GF-D8 (cell line): Measurements from ENCODE around the gene RFNG.

Experiments
- DNase-seq: peaks from one replicate; lab custom pipeline; 2025; lab: John Stamatoyannopoulos, UW

The RFNG gene, protein sequence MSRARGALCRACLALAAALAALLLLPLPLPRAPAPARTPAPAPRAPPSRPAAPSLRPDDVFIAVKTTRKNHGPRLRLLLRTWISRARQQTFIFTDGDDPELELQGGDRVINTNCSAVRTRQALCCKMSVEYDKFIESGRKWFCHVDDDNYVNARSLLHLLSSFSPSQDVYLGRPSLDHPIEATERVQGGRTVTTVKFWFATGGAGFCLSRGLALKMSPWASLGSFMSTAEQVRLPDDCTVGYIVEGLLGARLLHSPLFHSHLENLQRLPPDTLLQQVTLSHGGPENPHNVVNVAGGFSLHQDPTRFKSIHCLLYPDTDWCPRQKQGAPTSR

GRCh38 chr17:82051776-82052637 is at the start of gene RFNG, which contains the start of gene GPS1:
TSS of gene RFNG (minus strand) at chr17:82051811. CDS start at chr17:82051766, 45 bp downstream.
TSS of gene GPS1 (plus strand) at chr17:82051898. CDS start at chr17:82051932, 34 bp downstream.
- DNase-seq: no peak

DNA sequence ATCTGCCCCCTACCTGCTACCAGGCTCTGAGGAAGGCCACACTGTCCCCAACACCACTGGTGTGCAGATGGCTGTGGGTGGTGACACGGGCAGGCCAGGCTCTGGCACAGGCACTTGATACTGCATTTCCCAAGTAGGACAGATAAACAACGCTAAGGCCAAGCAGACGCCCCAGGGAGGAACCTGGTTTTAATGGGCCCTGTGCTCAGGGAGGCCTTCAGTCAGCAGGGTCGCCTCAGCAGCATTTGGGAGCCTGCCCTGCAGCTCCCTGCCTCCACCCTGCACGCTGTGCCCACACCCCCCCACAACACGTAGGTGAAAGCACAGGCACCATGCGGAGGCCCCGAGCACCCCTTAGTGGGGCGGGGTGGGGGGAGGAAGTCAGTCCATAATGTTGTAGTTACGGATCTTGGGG is 49.7 kb upstream of the RFNG start:
- no peak for DNase-seq

DNA sequence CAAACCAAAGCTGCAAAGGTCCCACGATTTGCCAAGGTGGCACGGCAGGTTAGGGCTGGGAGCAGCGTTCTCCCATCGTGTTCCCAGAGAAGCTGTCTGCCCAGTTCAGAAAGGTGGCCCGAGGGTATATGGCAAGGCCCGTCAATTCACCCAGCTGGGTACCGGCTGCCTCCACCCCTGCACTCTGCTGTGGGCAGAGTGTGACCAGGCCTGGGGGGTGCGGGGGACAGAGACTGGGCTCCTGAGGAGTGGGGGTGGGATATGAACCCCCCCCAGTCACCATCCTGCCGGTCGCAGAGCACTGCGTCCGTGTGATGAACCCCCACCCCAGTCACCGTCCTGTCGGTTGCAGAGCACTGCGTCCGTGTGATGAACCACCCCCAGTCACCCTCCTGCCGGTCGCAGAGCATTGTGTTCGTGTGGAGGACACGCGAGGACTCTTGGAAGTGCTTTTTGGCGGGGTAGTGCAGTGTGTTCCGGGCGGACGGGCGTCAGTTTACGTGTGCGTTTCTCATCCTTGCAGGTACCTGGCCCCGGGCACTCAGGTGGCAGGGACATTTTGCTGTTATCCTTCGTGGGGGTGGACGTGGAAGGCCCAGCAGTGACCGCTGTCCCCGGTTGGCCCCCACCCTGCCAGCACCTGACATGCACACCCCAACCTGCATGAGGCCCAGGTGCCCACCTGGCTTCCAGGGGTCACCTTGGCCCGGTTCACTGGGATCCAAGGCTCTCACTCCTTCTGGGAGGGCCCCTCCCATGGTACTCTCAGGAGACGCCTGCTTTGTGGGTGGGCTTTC is 49.1 kb upstream of the RFNG start:
- no peak for DNase-seq

DNA sequence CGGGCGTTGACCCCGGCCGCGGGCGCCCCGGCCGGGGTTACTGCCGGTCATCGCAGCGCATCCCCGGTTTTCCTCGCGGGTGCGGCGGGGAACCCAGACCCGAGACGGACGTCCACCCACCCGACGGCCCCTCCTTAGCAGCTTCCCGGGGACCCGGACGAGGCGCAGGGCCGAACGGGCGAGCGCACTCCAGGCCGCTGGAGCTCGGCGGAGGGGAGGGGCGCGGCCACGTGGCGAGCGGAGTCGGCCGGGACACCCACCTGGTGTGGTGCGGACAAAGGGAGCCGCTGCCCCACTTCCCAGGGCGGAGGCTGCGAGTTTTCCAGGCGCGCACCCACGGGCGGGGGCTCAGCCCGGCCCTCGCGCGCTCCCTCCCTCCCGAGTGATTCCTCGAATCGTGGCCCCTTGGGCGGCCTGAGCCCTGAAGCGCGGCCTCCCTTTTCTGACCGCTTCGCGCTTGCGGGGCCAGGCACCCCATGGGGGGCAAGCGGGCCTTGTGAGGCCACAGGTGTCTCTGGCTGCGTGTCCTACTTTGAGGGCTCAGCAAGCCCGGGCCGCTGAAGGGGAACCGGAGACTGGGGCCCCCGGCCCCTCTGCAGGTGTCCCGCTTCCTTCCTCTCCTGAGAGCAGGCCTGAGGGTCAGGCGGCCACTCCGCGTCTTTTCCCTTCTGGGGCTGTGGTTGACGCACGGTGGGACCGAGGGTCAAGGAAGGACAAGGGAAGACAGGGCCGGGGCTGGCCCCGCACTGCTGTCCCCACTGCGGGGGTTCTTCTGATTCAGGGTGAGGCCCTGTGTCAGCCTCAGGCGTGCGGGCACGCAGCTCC is 47.5 kb upstream of the RFNG start:
- no peak for DNase-seq

GRCh38 chr17:82098169-82098938 is 46.7 kb upstream of the RFNG start, which contains the start of gene FASN:
TSS of gene FASN (minus strand) at chr17:82098236. CDS start at chr17:82096445, 1,791 bp downstream.
- DNase-seq: peak; percentile 78

GRCh38 chr17:82097919-82098168 is 46.2 kb upstream of the RFNG start:
- no peak for DNase-seq

DNA sequence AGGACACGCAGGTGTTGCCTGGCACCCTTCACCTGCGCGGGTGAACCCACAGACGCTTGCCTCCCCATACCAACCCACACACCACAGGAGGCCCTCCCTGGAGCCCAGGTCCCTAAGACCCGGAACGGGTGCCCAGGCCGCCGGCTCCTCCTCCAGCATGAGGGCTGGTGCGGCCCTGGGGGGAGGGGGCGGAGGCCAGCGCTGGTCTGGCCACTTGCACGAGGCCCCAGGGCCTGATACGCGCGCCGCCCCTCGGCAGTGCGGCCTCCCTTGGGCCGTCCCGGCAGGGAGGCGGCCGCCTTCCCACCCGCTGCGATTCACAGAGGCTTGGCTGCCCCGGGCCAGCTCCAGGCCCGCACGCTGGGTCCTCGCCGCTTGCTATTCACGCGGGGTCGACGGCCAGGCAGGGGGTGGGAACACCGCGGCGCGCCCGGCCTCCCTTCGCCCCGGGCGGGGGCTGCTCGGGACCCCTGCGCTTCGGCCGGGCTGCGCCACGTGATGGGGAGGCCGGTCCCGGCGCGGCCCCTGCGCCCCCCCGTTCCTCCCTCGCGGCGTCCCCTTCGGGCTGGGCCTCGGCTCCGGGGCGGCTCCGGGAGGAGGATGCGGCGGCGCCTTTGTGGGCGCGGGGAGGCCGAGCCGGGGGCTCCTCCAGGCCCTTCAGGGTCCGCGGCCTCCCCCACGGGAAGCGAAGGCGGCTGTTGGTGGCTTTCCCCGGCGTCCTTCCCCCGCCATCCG is 45.7 kb upstream of the RFNG start:
- DNase-seq: no peak

- DNase-seq: no peak
These were observed 45.1 kb upstream of the RFNG start for GRCh38 chr17:82096709-82097183.

DNA sequence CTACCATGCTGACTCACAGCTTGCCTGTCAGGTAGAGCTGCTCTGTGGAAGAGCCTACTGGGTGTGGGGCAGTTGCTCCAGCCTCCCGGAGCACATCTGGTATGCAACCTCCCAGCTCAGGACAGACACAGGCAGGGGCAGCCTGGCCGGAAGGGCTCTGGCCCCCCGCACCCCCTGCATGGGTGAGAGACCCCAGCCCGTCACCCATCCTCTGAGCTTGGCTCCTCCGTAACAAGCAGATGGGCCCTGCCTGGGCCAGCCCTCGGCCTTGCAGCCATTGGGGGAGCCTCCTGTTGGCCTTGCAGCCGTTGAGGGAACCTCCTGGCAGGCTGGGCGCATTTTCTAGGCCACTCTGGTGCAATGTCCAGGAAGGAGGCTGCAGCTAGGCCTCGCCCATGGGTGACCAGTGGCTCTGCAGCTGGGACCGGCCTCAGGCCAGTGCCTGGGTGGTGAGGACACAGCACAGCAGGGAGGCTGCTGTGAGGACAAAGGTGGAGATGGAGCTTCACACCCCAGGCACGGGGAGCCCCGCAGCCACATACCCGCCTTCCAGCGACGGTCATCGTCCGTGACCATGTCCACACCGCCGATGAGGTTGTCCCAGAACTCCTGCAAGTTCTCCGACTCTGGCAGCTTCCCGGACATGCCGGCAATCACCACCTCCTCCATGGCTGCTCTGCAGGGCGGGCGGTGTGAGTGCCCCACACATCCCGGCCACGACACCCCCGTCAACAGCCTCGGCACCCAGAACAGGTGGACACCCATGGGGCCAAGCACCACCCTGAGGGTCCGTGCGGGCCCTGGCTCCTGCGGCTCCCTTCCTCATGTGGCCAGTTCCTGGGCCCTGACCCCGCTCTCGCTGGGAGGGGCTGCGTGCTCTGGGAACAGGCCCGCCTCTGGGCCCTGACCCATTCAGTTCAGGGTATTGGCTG is 44.4 kb upstream of the RFNG start:
- no peak for DNase-seq

DNA sequence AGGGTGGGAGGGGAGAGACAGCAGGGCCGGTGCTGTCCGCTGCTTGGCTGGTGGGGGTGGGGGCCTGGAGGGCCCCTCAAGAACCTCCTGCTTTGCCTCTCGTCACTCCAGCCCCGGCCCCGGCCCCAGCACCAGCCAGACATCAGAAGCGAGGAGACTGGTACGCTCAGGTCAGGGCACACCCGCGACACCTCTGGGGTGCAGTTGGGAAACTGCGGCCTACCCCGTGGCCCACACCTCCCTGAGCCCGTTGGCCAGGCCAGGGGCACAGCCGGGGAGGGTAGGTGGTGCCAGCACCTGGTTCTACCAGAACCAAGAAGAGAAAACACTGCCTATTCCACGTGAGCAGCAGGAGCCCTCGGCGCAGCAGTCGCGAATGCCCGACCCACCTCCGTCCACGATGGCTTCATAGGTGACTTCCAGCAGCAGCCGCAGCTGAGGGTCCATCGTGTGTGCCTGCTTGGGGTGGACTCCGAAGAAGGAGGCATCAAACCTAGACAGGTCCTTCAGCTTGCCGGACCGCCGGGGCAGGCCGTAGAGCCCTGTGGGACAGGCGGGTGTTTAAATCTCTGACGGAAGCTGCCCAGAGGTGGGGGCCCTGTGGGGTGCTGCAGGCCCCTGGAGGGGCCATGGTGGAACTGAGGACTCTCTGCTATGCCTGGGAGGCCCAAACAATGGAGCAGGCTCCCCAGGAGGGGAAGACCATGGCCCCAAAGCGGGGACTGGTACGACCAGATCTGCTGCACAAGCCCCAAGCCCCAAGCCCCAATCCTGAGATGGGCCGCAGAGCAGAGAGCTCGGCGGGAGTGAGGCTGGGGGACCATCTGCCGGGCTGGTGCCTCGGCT is 43.5 kb upstream of the RFNG start:
- DNase-seq: no peak

- DNase-seq: no peak
These were observed 41.6 kb upstream of the RFNG start for GRCh38 chr17:82092995-82093751.

DNA sequence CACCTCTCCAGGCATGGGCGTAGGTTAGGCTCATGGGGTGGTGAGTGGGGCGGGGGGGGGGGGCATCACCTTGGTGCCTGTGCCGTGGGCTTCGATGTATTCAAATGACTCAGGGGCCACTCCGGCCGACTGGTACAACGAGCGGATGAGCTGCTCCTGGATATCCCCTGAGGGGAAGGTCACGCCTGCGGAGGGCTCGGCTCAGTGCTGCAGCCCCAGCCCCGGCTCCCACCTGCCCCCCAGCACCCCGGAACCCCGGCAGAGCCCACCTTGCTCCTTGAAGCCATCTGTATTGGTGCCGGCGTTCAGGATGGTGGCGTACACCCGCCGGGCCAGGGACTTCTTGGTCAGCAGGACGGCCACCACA is 41.0 kb upstream of the RFNG start:
- no peak for DNase-seq

DNA sequence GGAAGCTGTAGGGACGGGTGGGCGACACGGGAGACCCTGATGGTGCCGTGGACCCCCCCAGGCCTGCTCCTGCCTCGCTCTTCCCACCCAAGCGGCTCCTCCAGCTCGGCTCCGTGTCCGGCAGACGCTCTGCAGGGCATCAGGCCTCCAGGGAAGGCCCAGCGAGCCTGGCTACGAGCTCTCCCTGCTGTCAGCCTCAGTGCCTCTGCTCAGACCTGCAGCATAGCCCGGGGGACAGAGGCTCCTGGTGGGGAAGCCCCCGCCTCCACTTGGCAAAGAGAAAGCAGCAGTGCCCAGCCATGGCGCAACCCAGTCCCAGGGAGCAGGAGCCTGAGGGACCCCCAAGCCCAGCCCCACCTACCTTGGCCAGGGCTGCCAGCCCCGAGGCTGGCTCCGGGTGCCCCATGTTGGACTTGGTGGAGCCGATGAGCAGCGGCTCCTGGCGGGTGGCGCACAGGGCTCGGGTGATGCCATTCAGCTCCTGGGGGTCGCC is 40.5 kb upstream of the RFNG start:
- DNase-seq: no peak

- no peak for DNase-seq
These were observed 39.9 kb upstream of the RFNG start for GRCh38 chr17:82091264-82092066.

DNA sequence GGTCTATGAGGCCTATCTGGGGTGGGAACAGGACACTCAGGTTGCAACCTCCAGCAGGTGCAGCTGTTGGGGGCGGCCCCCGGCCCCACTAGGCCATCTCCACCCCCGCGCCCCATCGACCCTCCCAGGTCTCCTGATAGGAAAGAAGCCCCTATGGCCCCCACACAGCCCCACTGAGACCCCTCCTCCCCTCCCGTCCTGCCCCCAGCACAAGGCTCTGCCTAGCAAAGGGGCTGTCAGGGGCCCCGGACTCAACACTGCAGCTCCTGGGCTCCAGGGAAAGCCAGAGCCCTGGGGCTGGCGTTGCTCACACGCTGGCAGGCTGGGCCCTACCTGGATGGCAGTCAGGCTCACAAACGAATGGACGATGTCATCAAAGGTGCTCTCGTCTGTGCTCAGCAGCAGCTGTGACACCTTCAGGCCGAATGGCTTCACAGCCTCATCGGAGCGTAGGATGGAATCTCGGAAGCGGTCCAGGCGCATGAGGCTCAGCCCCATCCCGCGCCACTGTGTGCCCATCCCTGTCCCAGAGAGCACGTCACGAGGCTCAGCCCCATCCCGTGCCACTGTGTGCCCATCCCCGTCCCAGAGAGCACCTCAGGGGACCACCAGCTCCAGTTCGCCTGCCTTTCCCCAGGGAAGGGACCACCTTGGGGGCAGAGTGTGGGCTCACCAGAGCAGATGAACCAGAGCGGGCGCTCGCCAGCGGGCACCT is 39.1 kb upstream of the RFNG start:
- no peak for DNase-seq
